Stimulated activated CD4-positive, alpha-beta T cell treated with anti-CD3 and anti-CD28 coated beads, Interleukin-1b, Interleukin-23, amount 100 ng/mL, for 24 hours (primary cell): ENCODE results near the gene LEKR1.
"Not testable (repeated sequence)": the region's sequence is repeated elsewhere in the genome, so short reads cannot be mapped to it uniquely, and the experiment has no call there.

Source experiments
- DNase-seq, 4 experiments: peaks; one replicate each; pipeline ENCODE4 v3.0.0-alpha.2; 2020; ENCODE audit warnings: low read depth in 4 of 4, low spot score in 1 of 4

LEKR1 gene

DNA sequence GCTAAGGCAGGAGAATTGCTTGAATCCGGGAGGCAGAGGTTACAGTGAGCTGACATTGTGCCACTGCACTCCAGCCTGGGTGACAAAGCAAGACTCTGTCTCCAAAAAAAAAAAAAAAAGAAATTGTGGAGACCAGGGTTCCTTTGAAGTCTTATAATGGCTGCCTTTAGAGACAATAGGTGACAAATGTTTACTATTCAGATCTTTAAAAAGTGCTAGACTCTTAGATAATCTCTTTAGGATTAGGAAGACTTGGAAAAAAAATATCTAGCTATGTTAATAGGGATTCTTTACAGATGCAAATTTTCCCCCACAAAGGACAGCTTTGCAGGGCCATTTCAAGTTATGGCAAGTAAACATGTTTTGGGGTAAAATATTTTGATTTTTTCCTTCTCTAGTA is 71.7 kb downstream of the LEKR1 start:
- not testable (repeated sequence) for DNase-seq

- DNase-seq, result no peak
Observed at GRCh38 chr3:156898296-156898880, 72.2 kb downstream of the LEKR1 start.

DNA sequence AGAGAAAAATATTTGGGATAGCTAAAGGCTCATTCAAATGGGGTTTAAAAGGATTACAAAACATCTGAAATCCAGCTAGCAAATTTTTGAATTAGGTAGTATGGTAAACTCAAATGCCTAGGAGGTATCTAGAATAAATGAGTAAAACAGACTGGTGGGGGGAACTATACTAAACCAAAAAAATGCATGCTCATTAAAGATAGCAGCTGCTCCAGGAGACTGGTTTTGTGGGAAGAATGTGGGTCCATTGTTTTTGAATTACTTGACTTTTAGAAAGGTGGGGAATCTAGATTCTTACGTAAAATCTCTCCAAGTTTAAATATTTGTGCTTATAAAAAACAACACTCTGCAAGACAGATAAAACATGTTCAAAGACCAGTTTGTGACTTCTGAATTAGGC is 73.8 kb downstream of the LEKR1 start:
- no peak for DNase-seq

DNA sequence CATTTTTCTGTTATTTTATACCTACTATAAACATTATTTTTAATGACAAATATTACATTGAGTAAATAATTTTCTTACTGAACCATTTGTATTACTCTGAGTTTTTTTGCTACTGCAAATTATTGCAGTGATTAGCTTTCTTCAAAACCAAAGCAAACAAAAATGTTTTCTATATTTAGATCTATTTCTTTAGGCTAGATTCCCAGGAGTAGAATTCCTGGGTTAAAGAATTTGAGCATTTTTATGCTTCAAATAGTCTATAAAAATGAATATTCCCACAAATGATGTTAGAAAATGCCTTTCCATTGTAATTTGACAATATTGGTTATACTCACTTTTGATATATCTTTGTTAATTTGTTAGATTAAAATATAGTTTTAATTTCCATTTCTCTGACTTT is 76.8 kb downstream of the LEKR1 start:
- DNase-seq, result no peak

- DNase-seq, result no peak
Observed at GRCh38 chr3:156906275-156906674, 80.1 kb downstream of the LEKR1 start.

GRCh38 chr3:156908398-156908797 is 82.2 kb downstream of the LEKR1 start:
- no peak for DNase-seq

DNA sequence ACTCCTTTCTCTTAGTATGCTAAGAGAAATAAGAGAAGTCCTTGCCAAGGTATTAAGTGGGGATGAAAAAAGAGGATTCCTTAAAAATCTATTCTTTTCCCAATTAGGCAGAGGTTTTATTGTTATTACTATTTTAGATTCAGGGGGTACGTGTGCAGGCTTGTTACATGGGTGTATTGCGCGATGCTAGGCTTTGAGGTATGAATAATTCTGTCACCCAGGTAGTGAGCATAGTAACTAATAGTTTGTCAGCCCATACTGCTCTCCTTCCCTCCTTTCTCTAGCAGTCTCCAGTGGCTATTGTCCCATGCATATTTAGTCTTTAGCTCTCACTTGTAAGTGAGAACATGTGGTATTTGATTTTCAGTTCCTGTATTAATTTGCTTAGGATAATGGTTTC is 83.9 kb downstream of the LEKR1 start:
- DNase-seq, result no peak

GRCh38 chr3:156910831-156911230 is 84.7 kb downstream of the LEKR1 start:
- not testable (repeated sequence) for DNase-seq

- not testable (repeated sequence) for DNase-seq
Observed at GRCh38 chr3:156914300-156914699, 88.1 kb downstream of the LEKR1 start.

- no peak for DNase-seq
Observed at GRCh38 chr3:156915372-156915771, 89.2 kb downstream of the LEKR1 start.

GRCh38 chr3:156918746-156919145 is 92.6 kb downstream of the LEKR1 start:
- DNase-seq, result no peak

DNA sequence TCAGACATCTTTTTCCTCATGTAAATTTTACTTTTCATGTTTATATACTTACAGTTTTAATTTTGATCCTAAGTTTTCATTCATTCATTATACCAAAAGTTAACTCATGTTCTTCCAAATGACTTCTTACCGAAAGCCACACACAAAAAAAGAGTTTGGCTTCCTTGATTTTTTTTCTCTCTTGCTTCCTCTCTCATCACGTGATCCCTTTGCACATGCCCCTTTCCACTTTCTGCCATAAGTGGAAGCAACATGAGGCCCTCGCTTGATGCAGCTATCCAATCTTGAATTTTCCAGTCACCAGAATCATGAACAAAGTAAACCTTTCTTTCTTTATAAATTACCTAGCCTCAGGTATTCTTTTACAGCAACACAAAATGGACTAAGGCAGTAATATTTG is 93.7 kb downstream of the LEKR1 start:
- DNase-seq, result no peak

- DNase-seq, result no peak
Observed at GRCh38 chr3:156920399-156920798, 94.2 kb downstream of the LEKR1 start.

DNA sequence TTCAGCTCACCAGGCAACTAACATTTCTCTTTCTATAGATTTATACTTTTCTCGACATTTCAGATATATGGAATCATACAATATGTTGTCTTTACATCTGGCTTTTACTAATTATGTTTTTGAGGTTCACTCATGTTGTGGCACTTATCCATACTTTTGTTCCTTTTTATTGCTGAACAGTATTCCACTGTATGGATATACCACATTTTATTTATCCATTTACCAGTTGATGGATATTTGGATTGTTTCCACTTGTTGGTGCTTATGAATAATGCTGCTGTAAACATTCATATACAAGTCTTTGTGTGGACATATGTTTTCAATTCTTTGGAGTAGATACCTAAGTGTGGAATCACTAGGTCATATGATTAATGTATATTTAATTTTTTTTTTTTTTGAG is 97.2 kb downstream of the LEKR1 start:
- DNase-seq, result no peak

- DNase-seq, result no peak
Observed at GRCh38 chr3:156938724-156939123, 112.6 kb downstream of the LEKR1 start.

- DNase-seq, result no peak
Observed at GRCh38 chr3:156939315-156939714, 113.2 kb downstream of the LEKR1 start.

GRCh38 chr3:156941311-156941710 is 115.2 kb downstream of the LEKR1 start:
- DNase-seq, result no peak

DNA sequence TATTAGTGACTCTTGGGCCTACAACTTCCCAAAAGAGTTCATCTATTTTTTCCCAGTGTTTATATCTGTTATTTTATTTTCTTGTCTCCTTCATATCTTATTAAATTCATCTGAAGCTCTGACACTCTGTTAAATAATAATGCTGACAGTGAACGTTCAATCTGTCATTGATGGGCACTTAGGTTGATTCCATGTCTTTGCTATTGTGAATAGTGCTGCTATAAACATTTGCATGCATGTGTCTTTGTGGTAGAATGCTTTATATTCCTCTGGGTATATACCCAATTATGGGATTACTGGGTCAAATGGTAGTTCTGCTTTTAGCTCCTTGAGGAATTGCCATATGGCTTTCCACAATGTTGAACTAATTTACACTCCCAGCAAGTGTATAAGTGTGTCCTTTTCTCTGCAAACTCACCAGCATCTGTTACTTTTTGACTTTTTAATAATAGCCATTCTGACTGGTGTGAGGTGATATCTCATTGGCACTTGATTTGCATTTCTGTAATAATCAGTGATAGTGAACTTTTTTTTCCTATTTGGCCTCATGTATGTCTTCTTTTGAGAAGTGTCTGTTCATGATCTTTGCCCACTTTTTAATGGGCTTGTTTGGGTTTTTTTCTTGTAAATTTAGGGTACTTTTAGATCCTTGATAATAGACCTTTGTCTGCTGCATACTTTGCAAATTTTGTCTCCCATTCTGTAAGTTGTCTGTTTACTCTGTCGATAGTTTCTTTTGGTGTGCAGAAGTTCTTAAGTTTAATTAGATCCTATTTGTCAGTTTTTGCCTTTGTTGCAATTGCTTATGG is 122.5 kb downstream of the LEKR1 start:
- no peak for DNase-seq

GRCh38 chr3:156952011-156952410 is 125.9 kb downstream of the LEKR1 start:
- DNase-seq, result no peak

DNA sequence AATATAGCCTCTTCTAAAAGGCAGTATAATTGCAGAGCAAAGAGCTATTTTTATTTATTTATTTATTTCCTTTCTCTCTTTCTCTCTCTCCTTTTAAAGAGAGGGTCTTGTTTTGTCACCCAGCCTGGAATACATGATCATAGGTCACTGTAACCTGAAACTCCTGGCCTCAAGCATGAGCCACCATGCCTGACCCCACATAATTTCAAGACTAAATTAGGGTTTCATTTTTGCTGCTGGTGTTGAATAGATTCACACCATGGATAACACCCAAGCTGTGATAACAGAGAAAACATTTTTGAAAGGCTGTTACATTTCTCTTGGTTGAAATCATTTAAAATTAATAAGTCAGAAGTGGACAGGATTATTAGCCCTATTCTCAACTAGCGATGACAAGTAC is 131.6 kb downstream of the LEKR1 start:
- no peak for DNase-seq

- no peak for DNase-seq
Observed at GRCh38 chr3:156963096-156963495, 136.9 kb downstream of the LEKR1 start.

- no peak for DNase-seq
Observed at GRCh38 chr3:156964577-156964976, 138.4 kb downstream of the LEKR1 start.

DNA sequence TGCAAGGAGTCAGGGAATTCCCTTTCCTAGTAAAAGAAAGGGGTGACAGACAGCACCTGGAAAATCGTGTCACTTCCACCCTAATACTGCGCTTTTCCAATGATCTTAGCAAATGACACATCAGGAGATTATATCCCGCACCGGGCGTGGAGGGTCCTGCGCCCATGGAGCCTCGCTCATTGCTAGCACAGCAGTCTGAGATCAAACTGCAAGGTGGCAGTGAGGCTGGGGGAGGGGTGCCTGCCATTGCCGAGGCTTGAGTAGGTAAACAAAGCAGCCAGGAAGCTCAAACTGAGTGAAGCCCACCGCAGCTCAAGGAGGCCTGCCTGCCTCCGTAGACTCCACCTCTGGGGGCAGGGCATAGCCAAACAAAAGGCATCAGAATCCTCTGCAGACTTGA is 140.2 kb downstream of the LEKR1 start:
- DNase-seq, result not testable (repeated sequence)
